ENCODE data around the gene CCDC171. TPM values are rescaled to one million over a fixed set of nuclear protein-coding genes. Genes with fewer than 3 reads are reported as not detected.
A peak's percentile ranks its signal among the peaks of the same experiment; 100 is the strongest.

Gene CCDC171
- total and polyA plus RNA-seq, 10 of the 15 experiments (the other 5 are each of a cell fraction or from before 2014, with no cell fraction given) = 1.00 to 7.2 (median 2.8) TPM

GRCh38 chr9:15670246-15670645 is 117.4 kb downstream of the CCDC171 start (continued):
- TF ChIP-seq USF2 (IDR thresholded peaks at IDR 0.05; ENCODE audit: borderline replicate concordance, low read depth, low read length) (no peak), E2F4 (IDR thresholded peaks at IDR 0.05; ENCODE audit: low read depth, low read length) (no peak), BCLAF1 (IDR thresholded peaks at IDR 0.05) (no peak), ZZZ3 (IDR thresholded peaks at IDR 0.05; ENCODE audit: control insufficient read depth, insufficient read length, low read depth) (no peak)

- ChIA-PET POLR2A (no interaction called here), CTCF (no interaction called here), SMC1A (ENCODE audit: uncharacterized antibody, unreplicated experiment) (no interaction called here), RAD21 (ENCODE audit: unreplicated experiment) (no interaction called here)
- H4K20me1 ChIP-seq (ENCODE audit: control insufficient read depth, insufficient read depth) = no peaks in the 10 kb centered on the region
- H3K27ac ChIP-seq (ENCODE audit: control insufficient read depth, insufficient read depth) = no peak overlapping the region
- in situ Hi-C loops (cut with MboI) (no loop called here), intact Hi-C loops (cut with micrococcal nuclease; ENCODE audit: unreplicated experiment) (no loop called here)
- H2AFZ ChIP-seq (ENCODE audit: control insufficient read depth, low read depth, low read length) = no peak overlapping the region
- H3K36me3 ChIP-seq (ENCODE audit: control insufficient read depth in 2 of 2, insufficient read depth in 2 of 2, low read length in 1 of 2) = no peaks in the 10 kb centered on the region
- ATAC-seq = peak; percentile 95
- TF ChIP-seq ZSCAN29 (IDR thresholded peaks at IDR 0.05) = no peak
- peak; percentile 35 for TF ChIP-seq ATF7 (IDR thresholded peaks at IDR 0.05; ENCODE audit: low read depth)
- TF ChIP-seq PAX5 (IDR thresholded peaks at IDR 0.05; ENCODE audit: borderline replicate concordance, low read depth, low read length) = 0 out of 2 replicates have a peak, but pooled peaks have one; percentile 20
- peaks cover 4% of the 10 kb centered on the region for H3K4me1 ChIP-seq (ENCODE audit: control insufficient read depth, insufficient read depth, low read length)
- no peaks in the 10 kb centered on the region for H3K27me3 ChIP-seq (replicated peaks in 1 of 2; ENCODE audit: control insufficient read depth in 2 of 2, insufficient read depth in 2 of 2, low read length in 1 of 2)
- BruUV-seq (replicated peaks) = no TSS peak
- peak; percentile 11 for DNase-seq (ENCODE audit: low read depth, low spot score)
- no peak overlapping the region for H3K4me3 ChIP-seq
- no peaks in the 10 kb centered on the region for H3K9me3 ChIP-seq (replicated peaks; ENCODE audit: control insufficient read depth, insufficient read depth, low read length)
- no peak overlapping the region for H3K4me2 ChIP-seq (ENCODE audit: control insufficient read depth, insufficient read depth)
- FAIRE-seq = no peak
- WGBS (ENCODE audit: insufficient coverage, insufficient replicate concordance, low lambda C conversion rate, missing lambda C conversion rate) = 68% methylated on average over 7 of the region's 7 CpGs
- no peaks in the 10 kb centered on the region for H3K79me2 ChIP-seq (ENCODE audit: control insufficient read depth, insufficient read depth, low read length)
- H3K9ac ChIP-seq (ENCODE audit: control insufficient read depth, insufficient read depth, low read length) = no peak overlapping the region
Measured at GRCh38 chr9:15670894-15671293, 118.1 kb downstream of the CCDC171 start.

Measured in GM12878 (cell line).